Right atrium auricular region (tissue), 2 donors: ENCODE results near the gene DPYSL3. TPM values are rescaled to one million over a fixed set of nuclear protein-coding genes. Genes with fewer than 3 reads are reported as not detected.

Experiments used
- DNase-seq: peaks from one replicate; pipeline ENCODE4 v3.0.0-alpha.2; 2019; ENCODE audit warnings: low spot score
- H3K27ac ChIP-seq, 2 donors: fragments of 200-600 bp; sonication (generic); 1 replicate in 1 of 2; 2 replicates in 1 of 2; pipeline ENCODE4 v1.5.1; 2016 to 2019
- H3K27me3 ChIP-seq, 2 donors: fragments of 200-600 bp; sonication (generic); one replicate each; pipeline versions ENCODE4 v1.5.1 to v1.6.0; 2017 to 2019
- H3K36me3 ChIP-seq: fragments of 200-600 bp; sonication (generic); one replicate; pipeline ENCODE4 v1.5.1; 2016
- H3K4me1 ChIP-seq, 2 donors: fragments of 200-600 bp; sonication (generic); one replicate each; pipeline versions ENCODE4 v1.5.1 to v1.6.0; 2017 to 2019
- H3K4me3 ChIP-seq, 2 donors: fragments of 200-600 bp; sonication (generic); 1 replicate in 1 of 2; 2 replicates in 1 of 2; pipeline ENCODE4 v1.5.1; 2017 to 2019; ENCODE audit warnings: mild to moderate bottlenecking in 1 of 2, moderate library complexity in 1 of 2
- H3K9me3 ChIP-seq, 2 donors: fragments of 200-600 bp; sonication (generic); one replicate each; pipeline ENCODE4 v1.5.1; 2019
- total RNA-seq, 2 donors: library from RNA; depleted of rRNA; stranded (reverse); fragments of >200 nt; gene quantifications; one replicate each; pipeline ENCODE4 v1.1.0, GENCODE V29; 2016
- TF ChIP-seq, protein P1 (sequence below), 2 donors: fragments of 200-600 bp; sonication (generic); IDR thresholded peaks; one replicate each; pipeline ENCODE4 v1.5.1; 2019; ENCODE audit warnings: antibody characterized with exemption in 2 of 2

Gene DPYSL3
- total RNA-seq, 2 donors from 2014 or later = 45.3 to 56.2 TPM

GRCh38 chr5:147441191-147441695 lies 68.6 kb downstream of the DPYSL3 start:
- H3K4me1 ChIP-seq = peaks cover 0 to 24% of the 10 kb centered on the region in 2 donors
- no peaks in the 10 kb centered on the region for H3K27me3 ChIP-seq
- no peak overlapping the region for H3K4me3 ChIP-seq
- no peaks in the 10 kb centered on the region for H3K9me3 ChIP-seq
- H3K27ac ChIP-seq = peak overlapping the region in 1 of 2 donors; percentile 33
- TF ChIP-seq, protein P1, sequence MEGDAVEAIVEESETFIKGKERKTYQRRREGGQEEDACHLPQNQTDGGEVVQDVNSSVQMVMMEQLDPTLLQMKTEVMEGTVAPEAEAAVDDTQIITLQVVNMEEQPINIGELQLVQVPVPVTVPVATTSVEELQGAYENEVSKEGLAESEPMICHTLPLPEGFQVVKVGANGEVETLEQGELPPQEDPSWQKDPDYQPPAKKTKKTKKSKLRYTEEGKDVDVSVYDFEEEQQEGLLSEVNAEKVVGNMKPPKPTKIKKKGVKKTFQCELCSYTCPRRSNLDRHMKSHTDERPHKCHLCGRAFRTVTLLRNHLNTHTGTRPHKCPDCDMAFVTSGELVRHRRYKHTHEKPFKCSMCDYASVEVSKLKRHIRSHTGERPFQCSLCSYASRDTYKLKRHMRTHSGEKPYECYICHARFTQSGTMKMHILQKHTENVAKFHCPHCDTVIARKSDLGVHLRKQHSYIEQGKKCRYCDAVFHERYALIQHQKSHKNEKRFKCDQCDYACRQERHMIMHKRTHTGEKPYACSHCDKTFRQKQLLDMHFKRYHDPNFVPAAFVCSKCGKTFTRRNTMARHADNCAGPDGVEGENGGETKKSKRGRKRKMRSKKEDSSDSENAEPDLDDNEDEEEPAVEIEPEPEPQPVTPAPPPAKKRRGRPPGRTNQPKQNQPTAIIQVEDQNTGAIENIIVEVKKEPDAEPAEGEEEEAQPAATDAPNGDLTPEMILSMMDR (IDR thresholded peaks at IDR 0.05) = no peak
- DNase-seq = no peak
- no peaks in the 10 kb centered on the region for H3K36me3 ChIP-seq

DNA sequence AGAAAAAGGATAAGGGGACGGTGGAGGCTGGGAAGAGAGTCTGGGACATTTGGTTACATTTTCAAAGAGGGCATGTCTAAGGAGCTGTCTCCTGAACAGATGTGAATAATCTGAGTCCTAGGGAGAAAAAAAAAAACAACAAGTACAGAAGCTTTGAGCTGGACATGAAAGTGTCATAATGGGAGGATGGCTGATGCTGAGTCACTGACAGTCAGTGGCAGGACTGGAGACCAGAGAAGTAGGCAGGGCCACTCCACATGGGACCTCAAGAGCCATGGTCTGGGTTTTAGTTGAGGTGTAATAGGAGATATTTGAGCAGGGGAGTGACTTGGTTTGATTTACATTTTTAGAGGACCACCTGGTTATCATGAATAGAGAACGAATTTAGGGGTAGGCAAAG lies 70.6 kb downstream of the DPYSL3 start:
- H3K27ac ChIP-seq = no peak overlapping the region
- TF ChIP-seq, protein P1 (IDR thresholded peaks at IDR 0.05) = no peak
- DNase-seq = no peak

GRCh38 chr5:147437161-147437596 lies 72.7 kb downstream of the DPYSL3 start:
- Histone ChIP-seq H3K27ac (peak overlapping the region in 1 of 2 donors; percentile 7), H3K4me3 (no peak overlapping the region), H3K9me3 (no peaks in the 10 kb centered on the region), H3K36me3 (no peaks in the 10 kb centered on the region), H3K4me1 (peaks cover 0 to 23% of the 10 kb centered on the region in 2 donors), H3K27me3 (no peaks in the 10 kb centered on the region)
- DNase-seq = no peak
- TF ChIP-seq, protein P1 (IDR thresholded peaks at IDR 0.05) = no peak

More for the DNA sequence above, 70.6 kb downstream of the DPYSL3 start:
- no peaks in the 10 kb centered on the region for H3K36me3 ChIP-seq
- H3K9me3 ChIP-seq = no peaks in the 10 kb centered on the region
- peaks cover 0 to 10% of the 10 kb centered on the region in 2 donors for H3K4me1 ChIP-seq
- no peak overlapping the region for H3K4me3 ChIP-seq
- H3K27me3 ChIP-seq = no peaks in the 10 kb centered on the region

DNA sequence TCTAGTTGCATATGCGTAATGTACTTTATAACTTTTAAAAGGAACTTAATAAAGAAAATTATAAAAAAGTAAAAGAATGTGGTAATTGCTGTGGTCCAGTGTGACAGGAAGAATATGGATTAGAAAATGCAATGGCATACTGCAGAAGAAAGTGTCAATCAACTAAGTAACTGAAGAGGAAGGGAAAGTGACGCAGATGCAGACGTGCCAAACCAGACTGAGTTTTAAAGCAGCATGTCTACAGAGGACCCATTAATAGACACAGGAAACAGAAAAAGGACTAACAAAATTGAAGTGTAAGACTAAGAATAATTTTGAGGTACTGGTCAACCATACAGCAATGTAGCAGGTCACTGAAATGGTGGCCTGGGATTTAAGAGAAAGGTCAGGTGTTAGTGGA lies 73.3 kb downstream of the DPYSL3 start:
- Histone ChIP-seq H3K9me3 (no peaks in the 10 kb centered on the region), H3K4me3 (no peak overlapping the region), H3K36me3 (no peaks in the 10 kb centered on the region), H3K4me1 (peaks cover 0 to 29% of the 10 kb centered on the region in 2 donors), H3K27me3 (no peaks in the 10 kb centered on the region), H3K27ac (peak overlapping the region in 1 of 2 donors; percentile 7)
- DNase-seq = no peak
- TF ChIP-seq, protein P1 (IDR thresholded peaks at IDR 0.05) = no peak

- Histone ChIP-seq H3K36me3 (no peaks in the 10 kb centered on the region), H3K4me3 (no peak overlapping the region), H3K4me1 (peaks cover 0 to 42% of the 10 kb centered on the region in 2 donors), H3K9me3 (no peaks in the 10 kb centered on the region), H3K27ac (no peak overlapping the region), H3K27me3 (no peaks in the 10 kb centered on the region)
- TF ChIP-seq, protein P1 (IDR thresholded peaks at IDR 0.05) = no peak
- no peak for DNase-seq
Measured at GRCh38 chr5:147434049-147434448, 75.8 kb downstream of the DPYSL3 start.

DNA sequence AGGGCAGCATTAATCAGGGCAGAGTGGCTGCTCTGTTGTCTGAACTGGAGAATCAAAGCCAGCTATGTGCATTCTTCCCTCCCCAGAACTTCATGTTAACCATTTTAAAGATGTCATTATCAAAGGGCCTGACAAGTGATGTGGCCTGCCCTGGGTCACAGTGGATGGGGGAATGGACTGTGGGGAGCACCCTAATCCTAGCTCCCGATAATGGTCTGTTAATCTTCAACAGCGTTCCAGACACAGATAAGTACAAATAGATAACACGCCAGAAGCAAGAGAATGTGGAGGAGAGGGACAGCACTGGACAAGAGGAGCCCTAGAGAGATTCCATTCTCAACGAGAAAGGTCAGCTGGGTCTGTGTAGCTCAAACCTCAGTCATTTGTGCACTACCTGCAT lies 77.5 kb downstream of the DPYSL3 start:
- TF ChIP-seq, protein P1 (IDR thresholded peaks at IDR 0.05) = no peak
- Histone ChIP-seq H3K36me3 (no peaks in the 10 kb centered on the region), H3K27ac (peak overlapping the region in 1 of 2 donors; percentile 41), H3K4me3 (no peak overlapping the region), H3K27me3 (no peaks in the 10 kb centered on the region), H3K4me1 (peaks cover 0 to 57% of the 10 kb centered on the region in 2 donors), H3K9me3 (no peaks in the 10 kb centered on the region)
- no peak for DNase-seq
